T47D (cell line): ENCODE data around the gene ABCA13.

Source experiments
- DNase-seq, 2 experiments: peaks; one replicate each; pipeline versions ENCODE4 v3.0.0 to v3.0.0-alpha.2; 2011 to 2012; ENCODE audit warnings: low read depth in 1 of 2, low spot score in 1 of 2
- JUND ChIP-seq: IDR thresholded peaks from 2 replicates; pipeline ENCODE4 v1.6.1; 2012; ENCODE audit warnings: low read depth
- in situ Hi-C: cut with HindIII; loops from 2 replicates; pipeline ENCODE4 v1.10.0; 2016; ENCODE audit warnings: low sequenced_read_pairs, low pct_unique_long_range_greater_than_20kb

ABCA13 gene

GRCh38 chr7:48213226-48213625, 42.0 kb downstream of the ABCA13 start:
- in situ Hi-C loops: no loop called here
- DNase-seq: no peak
- TF ChIP-seq JUND: no peak

- in situ Hi-C loops: no loop called here
- DNase-seq: no peak
- TF ChIP-seq JUND: no peak
These were observed 46.0 kb downstream of the ABCA13 start for GRCh38 chr7:48217266-48217665.

- TF ChIP-seq JUND: no peak
- in situ Hi-C loops: no loop called here
These were observed 46.5 kb downstream of the ABCA13 start for GRCh38 chr7:48217753-48218152.

GRCh38 chr7:48224042-48224441, 52.8 kb downstream of the ABCA13 start:
- in situ Hi-C loops: no loop called here
- no peak for DNase-seq
- TF ChIP-seq JUND: no peak

More at GRCh38 chr7:48217753-48218152, 46.5 kb downstream of the ABCA13 start:
- DNase-seq: no peak

GRCh38 chr7:48225101-48225500, 53.8 kb downstream of the ABCA13 start:
- DNase-seq: no peak
- TF ChIP-seq JUND: no peak
- in situ Hi-C loops: no loop called here

DNA sequence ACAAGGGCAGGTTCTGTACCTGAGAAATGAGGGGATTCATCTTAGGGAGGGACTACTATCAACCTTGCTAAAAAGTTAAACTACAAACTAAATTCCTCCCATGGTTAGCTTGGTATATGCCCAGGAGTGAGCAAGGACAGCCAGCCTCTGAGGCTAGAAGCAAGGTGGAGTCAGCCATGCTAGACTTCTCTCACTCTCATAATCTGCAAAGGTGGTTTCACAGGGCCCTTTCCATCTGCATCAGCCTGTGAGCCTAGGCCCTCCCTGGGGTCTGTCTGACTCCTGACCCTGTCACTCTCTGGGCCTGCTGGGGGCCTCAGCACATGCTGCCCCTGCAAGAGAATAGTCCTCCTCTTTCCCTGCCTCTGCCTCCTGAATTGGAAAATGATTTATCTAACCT, 66.1 kb downstream of the ABCA13 start:
- DNase-seq: no peak
- TF ChIP-seq JUND: no peak
- in situ Hi-C loops: no loop called here

- TF ChIP-seq JUND: no peak
- DNase-seq: no peak
- in situ Hi-C loops: no loop called here
These were observed 71.6 kb downstream of the ABCA13 start for GRCh38 chr7:48242846-48243245.

DNA sequence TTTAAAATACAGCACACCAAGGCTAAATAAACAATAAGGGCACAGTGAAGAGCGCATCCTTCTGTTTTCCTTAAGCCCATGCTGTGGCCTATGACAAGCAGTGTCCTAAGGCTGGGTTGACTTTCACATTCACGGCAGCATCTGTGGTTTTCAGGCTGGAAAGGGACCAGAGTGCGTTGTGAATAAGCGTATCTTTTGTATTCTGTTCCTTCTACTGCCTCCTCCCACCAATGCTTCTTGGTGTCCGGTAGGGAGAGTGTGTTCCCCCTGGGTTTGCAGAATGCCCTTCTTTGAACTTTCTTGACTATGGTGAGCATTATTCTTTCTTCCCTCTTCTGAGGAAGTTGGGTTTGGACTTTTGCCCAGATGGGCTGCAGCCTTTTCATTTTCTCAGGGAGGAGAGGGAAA, 73.6 kb downstream of the ABCA13 start:
- in situ Hi-C loops: no loop called here
- TF ChIP-seq JUND: no peak
- no peak for DNase-seq

GRCh38 chr7:48245751-48246472, 74.7 kb downstream of the ABCA13 start:
- DNase-seq: no peak
- in situ Hi-C loops: no loop called here
- TF ChIP-seq JUND: no peak

- DNase-seq: no peak
- no peak for TF ChIP-seq JUND
- in situ Hi-C loops: no loop called here
These were observed 77.9 kb downstream of the ABCA13 start for GRCh38 chr7:48249166-48249565.

DNA sequence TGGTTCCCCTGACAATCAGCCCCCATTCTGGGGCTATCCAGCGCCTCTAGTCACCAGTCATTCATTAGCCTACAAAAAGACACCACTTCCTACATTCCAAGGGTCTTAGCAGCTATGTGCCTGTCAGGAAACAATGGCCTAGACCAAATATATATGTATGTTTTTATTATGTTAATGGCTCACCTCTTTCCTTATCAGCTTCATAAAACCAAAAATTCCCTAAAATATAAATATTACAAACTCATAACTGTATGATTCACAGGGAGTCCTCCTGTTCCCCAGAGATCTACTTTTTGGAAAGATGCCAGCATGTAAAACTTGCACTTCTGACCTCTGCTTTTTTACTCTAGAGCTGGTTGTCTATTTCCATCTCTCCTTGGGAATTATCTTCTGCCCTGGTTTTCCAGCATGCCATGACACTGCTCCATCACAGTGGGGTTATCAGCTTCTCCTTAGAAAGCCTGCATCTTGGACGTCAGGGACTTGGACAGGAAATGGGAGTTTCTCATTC, 79.2 kb downstream of the ABCA13 start:
- in situ Hi-C loops: no loop called here
- TF ChIP-seq JUND: no peak
- DNase-seq: no peak

DNA sequence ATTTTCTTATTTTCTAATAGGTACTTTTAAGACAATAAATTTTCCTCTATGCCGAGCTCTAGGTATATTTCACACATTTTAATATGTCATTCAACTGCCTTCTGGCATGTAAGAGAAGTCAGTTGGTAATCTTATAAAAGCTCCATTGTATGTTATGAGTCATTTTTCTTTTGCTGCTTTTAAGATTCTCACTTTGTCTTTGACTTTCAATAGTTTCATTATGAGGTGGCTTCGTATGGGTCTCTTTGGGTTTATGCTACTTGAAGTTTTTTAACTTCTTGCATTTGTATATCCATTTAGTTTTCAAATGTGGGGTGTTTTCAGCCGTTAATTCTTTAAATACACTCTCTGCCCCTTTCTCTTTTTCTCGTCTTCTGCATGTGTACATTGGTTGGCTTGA, 80.5 kb downstream of the ABCA13 start:
- in situ Hi-C loops: no loop called here
- TF ChIP-seq JUND: no peak
- no peak for DNase-seq

DNA sequence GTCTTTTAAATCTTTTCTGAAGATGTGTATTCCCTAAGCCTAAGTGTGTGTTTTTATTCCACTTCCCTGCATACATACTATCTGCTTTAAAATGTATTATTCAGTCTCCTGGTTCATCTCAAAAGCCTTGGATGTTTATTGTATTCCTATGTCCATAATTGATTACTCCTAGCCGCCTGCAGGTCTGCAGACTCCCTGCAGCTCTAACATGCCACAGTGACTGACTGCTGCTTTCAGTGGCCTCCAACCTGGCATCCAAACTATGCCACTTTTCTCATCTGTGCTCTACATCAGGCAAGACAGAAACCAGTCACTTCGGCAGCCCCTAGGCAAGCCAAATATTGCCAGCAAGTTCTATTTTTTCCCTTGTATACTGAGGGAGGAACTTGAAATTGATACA, 81.7 kb downstream of the ABCA13 start:
- DNase-seq: no peak
- in situ Hi-C loops: no loop called here
- no peak for TF ChIP-seq JUND

DNA sequence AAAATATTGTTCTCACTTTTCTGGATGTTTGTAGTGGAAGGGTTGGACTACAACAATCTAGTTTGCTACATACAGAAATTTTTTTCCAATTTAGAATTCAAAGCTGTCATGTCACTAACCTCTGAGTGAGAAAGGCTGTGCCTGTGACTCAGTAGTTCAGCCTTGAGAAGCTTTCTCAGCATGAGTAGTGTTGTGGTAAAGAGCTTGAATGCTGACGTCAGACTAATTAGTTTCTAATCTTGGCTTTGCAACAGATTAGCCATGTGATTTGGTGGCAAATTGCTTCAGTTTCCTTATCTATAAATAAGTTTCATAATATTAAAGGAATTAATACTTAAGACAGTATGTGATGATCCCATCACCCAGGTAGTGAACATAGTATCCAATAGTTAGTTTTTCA, 83.8 kb downstream of the ABCA13 start:
- DNase-seq: no peak
- in situ Hi-C loops: no loop called here
- no peak for TF ChIP-seq JUND
